Measurements from ENCODE around the gene BCAT1. TPM values are rescaled to one million over a fixed set of nuclear protein-coding genes. Genes with fewer than 3 reads are reported as not detected.

BCAT1 gene
- total RNA-seq, 6 experiments from 2014 or later, result 0.86 to 6.0 (median 2.7) TPM

GRCh38 chr12:24797901-24798300, 151.0 kb downstream of the BCAT1 start:
- no peak for TF ChIP-seq CTCF (IDR thresholded peaks at IDR 0.05)
- no peak for TF ChIP-seq POLR2A (IDR thresholded peaks at IDR 0.05)
- intact Hi-C loops (cut with DNase I), result no loop called here
- 95% methylated on average over 2 of the region's 2 CpGs for WGBS (ENCODE audit: insufficient coverage, low coverage, low lambda C conversion rate, missing lambda C conversion rate)

GRCh38 chr12:24796876-24797275, 152.0 kb downstream of the BCAT1 start:
- WGBS (ENCODE audit: insufficient coverage, low coverage, low lambda C conversion rate, missing lambda C conversion rate), result 54% methylated on average over 5 of the region's 5 CpGs
- H3K4me3 ChIP-seq, result no peak overlapping the region
- no peaks in the 10 kb centered on the region for H3K27me3 ChIP-seq
- TF ChIP-seq POLR2A (IDR thresholded peaks at IDR 0.05), result no peak
- TF ChIP-seq CTCF (IDR thresholded peaks at IDR 0.05), result no peak
- no peak overlapping the region for H3K27ac ChIP-seq
- H3K36me3 ChIP-seq, result no peaks in the 10 kb centered on the region
- intact Hi-C loops (cut with DNase I), result no loop called here
- no peak for ATAC-seq
- H3K4me1 ChIP-seq, result no peaks in the 10 kb centered on the region
- no peak for DNase-seq
- H3K9me3 ChIP-seq, result no peaks in the 10 kb centered on the region

More at GRCh38 chr12:24797901-24798300, 151.0 kb downstream of the BCAT1 start:
- no peak for DNase-seq
- no peaks in the 10 kb centered on the region for H3K27me3 ChIP-seq
- no peaks in the 10 kb centered on the region for H3K36me3 ChIP-seq
- ATAC-seq, result no peak
- H3K27ac ChIP-seq, result no peak overlapping the region
- H3K4me1 ChIP-seq, result no peaks in the 10 kb centered on the region
- H3K9me3 ChIP-seq, result no peaks in the 10 kb centered on the region
- no peak overlapping the region for H3K4me3 ChIP-seq

DNA sequence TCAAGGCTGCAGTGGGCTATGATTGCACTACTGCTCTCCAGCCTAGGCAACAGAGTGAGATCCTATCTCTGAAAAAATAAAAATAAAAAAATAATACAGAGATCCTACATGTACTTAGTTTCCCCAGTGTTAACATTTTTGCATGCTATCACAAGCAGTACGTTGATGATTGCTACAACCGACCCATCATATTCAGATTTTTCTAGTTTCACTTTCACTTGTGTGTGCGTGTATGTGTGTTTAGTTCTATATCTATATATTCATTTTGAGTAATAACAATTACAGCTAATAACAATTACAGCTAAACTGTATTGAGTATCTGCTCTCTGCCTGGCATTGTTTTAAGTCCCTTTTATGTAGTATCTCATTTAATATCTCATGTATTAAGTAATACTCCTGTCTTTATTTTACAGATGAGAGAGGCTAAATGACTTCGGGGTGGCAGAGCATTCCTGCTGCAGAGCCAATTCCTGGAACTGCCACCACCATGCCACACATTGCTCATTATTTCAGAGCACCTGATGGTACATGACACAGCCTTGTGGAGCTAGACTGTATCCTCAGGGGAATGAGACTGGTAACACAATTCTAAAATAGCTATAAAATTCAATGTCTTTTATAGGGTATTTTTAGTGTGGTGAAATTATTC, 153.1 kb downstream of the BCAT1 start:
- Histone ChIP-seq H3K4me3 (peak overlapping the region; percentile 15 to 35 (median 19)), H3K27me3 (no peaks in the 10 kb centered on the region), H3K9me3 (no peaks in the 10 kb centered on the region), H3K36me3 (no peaks in the 10 kb centered on the region), H3K4me1 (peaks cover 0 to 7% (median 0%) of the 10 kb centered on the region in 4 donors), H3K27ac (no peak overlapping the region)
- intact Hi-C loops (cut with DNase I), result no loop called here
- TF ChIP-seq POLR2A (IDR thresholded peaks at IDR 0.05) (no peak), CTCF (IDR thresholded peaks at IDR 0.05) (no peak)
- WGBS (ENCODE audit: insufficient coverage, low coverage, low lambda C conversion rate, missing lambda C conversion rate), result 14% methylated on average over 4 of the region's 4 CpGs
- DNase-seq (no peak), ATAC-seq (peak; percentile 55 to 81 (median 70))

GRCh38 chr12:24791622-24792021, 157.3 kb downstream of the BCAT1 start:
- Histone ChIP-seq H3K9me3 (no peaks in the 10 kb centered on the region), H3K27ac (no peak overlapping the region), H3K4me3 (no peak overlapping the region), H3K36me3 (no peaks in the 10 kb centered on the region), H3K4me1 (peaks cover 0 to 7% (median 0%) of the 10 kb centered on the region in 4 donors), H3K27me3 (no peaks in the 10 kb centered on the region)
- TF ChIP-seq POLR2A (IDR thresholded peaks at IDR 0.05) (no peak), CTCF (IDR thresholded peaks at IDR 0.05) (no peak)
- no peak for DNase-seq
- intact Hi-C loops (cut with DNase I), result no loop called here
- ATAC-seq, result no peak
- 79% methylated on average over 2 of the region's 2 CpGs for WGBS (ENCODE audit: insufficient coverage, low coverage, low lambda C conversion rate, missing lambda C conversion rate)
